Measurements from ENCODE around the gene SV2B.
"Not testable (repeated sequence)": the region's sequence is repeated elsewhere in the genome, so short reads cannot be mapped to it uniquely, and the experiment has no call there.

The SV2B gene

DNA sequence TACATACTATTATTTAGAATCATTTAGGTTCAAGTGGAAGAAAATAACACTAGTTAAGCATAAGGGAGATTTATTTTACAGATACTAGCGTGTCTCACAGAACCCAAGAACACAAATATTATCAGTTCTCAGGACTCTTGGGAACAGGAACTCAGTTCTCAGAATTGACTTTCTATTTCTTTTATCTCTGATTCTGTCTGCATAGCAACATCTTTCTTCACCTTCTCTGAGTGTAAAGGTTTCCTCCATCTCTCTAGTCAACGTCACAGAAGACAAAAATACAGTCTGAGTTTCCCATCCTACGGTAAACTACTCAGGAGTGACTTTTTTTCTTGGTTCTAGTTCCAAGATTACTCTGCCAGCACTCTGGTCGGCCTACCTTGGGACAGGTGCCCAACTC, 220.0 kb downstream of the SV2B start:
- no peak for DNase-seq

DNA sequence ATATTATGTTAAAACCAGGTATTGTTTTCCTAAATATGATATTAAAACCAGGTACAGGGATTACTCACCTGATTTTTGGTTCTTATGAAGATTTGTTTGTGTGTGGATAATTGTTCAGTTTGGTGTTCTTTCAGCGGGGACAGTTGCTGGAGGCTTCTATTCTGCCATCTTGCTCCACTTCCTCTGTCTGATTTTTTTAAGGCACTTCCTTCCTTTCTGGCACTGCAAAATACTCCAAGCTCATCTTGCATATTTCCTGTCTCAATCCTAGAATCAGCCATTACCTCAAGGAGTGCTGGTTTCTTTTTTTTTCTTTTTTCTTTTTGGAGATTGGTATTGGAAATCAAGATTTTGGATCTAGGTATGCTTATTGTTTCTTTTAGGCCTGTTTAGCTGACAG, 229.9 kb downstream of the SV2B start:
- no peak for DNase-seq

DNA sequence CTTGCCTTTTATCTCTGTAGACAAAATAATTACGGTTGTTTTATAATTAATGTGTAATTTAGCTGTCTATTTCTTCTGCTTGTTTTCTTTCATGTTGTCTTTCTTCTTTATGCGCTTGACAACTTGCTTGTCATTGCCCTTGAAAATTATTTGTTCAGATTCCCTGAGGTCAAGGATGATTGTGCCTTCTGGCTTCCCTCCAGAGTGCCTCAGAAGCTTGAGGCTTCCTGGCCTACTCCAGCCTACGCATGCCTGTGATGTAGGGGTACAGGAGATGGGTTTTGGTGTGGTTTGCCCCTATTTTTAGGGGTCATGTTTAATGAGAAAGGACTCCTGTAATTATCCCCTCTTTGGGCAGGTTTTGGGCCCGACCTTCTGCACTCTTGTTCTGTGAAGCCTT, 231.5 kb downstream of the SV2B start:
- DNase-seq, result no peak

DNA sequence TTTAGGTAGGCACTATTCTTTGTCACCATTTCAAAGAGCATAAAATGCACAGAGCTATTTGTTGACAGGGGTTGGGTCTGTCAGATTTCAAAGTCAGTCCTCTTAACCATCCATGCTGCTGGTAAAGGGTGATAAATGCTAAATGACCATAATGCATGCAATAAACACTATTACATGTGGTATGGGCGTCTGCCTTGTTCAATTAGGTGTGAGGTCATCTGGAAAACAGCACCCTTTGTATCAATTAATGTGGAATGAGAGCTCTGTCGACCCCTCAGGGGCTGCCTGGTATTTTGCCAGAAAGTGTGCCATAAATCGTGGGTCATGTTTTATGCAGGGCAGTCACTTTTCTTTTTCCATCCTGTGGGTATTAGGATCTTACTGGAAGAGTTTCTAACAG, 235.6 kb downstream of the SV2B start:
- DNase-seq, result no peak

DNA sequence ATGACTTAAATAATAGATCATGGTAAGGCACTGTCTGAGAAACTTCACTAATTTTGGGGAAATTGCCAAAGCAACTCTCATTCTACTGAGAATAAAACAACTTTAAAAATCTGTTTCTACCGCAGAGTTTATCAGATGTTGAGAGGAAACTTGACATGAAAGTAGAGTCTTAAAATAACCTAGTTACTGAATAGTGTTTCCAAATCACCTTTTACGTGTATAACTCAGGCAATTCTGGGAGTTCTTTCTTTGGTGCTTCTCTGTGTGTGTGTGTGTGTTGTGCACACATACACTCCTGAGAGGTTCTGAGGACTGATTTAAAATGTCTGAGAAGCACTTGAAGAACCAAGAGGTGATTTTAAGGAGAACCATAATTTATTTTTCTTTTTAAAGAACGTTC, 236.6 kb downstream of the SV2B start:
- DNase-seq, result no peak

DNA sequence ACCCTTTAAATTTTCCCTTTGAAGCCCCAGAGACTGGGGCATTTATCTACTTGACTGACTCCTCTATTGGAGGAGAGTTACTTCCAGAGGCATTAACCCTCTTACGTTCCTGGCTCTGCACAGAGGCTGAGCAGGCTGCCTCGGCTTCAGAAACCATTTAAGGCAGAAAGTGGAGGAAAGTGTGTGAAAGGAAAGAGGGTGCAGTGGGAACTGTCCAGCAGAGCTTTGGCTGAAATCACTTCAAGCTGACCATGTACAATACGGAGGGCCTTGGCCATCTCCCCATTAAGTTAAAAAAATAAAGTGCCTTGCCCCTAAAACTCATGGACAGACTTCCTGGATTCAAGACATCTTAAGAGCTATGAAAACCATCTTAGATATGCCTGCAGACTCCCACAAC, 238.7 kb downstream of the SV2B start:
- peak; percentile 20 for DNase-seq

DNA sequence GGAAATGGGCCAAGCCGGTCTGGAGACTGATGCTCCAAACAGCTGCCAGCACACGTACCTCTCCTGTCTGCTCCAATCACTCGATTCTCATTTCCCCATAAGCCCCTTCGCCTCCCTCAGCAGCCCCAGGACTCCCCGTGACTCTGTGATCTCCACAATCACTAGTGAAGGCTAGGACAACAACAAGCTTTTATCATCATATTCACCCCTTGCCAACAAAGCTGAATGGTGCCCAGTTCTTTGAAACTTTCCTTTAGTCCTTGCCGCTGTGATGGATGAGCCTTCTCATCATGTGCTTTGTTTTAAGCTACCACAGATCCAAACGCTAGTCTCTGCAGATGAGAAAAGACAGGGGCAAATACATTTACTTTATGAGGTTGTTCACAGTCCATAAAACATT, 242.0 kb downstream of the SV2B start:
- no peak for DNase-seq

DNA sequence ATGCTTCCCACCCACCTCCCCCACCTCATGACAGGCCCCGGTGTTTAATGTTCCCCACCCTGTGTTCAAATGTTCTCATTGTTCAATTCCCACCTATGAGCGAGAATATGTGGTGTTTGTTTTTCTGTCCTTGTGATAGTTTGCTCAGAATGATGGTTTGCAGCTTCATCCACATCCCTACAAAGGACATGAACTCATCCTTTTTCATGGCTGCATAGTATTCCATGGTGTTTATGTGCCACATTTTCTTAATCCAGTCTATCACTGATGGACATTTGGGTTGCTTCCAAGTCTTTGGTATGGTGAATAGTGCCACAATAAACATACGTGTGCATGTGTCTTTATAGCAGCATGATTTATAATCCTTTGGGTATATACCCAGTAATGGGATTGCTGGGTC, 244.9 kb downstream of the SV2B start:
- DNase-seq, result not testable (repeated sequence)

DNA sequence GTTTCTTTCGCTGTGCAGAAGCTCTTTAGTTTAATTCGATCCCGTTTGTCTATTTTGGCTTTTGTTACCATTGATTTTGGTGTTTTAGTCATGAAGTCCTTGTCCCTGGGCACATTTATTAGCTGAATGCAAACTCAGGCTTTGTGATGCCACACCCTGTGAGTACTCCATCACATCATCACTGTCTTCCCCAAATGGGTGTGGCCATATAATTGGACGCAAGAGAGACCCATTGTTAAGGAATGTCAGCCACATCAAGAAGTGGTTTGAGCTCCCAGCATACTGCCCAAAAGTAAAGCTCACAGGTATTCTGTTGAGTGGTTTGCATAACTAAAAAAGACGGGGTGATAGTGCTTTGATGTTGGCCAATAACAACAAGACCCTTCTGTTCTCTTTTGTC, 245.7 kb downstream of the SV2B start:
- DNase-seq, result no peak

DNA sequence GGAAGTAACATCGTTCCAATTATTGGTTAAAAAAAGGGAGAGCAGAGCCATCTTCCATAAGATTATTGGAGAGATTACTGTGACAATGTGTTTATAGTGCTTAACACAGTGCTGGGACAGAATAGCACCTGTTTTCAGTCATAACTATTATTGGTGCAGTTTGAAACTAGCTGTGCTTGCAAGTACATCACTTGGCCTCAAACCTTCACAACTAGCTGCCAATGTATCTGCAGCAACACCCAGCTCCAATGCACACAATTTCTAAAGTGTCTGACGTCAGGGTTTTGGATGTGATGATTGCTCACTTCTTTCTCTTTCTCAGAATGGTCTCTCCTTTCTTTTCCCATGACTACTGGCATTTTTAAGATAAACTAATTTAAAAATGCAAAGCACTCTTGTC, 246.2 kb downstream of the SV2B start:
- DNase-seq, result no peak

DNA sequence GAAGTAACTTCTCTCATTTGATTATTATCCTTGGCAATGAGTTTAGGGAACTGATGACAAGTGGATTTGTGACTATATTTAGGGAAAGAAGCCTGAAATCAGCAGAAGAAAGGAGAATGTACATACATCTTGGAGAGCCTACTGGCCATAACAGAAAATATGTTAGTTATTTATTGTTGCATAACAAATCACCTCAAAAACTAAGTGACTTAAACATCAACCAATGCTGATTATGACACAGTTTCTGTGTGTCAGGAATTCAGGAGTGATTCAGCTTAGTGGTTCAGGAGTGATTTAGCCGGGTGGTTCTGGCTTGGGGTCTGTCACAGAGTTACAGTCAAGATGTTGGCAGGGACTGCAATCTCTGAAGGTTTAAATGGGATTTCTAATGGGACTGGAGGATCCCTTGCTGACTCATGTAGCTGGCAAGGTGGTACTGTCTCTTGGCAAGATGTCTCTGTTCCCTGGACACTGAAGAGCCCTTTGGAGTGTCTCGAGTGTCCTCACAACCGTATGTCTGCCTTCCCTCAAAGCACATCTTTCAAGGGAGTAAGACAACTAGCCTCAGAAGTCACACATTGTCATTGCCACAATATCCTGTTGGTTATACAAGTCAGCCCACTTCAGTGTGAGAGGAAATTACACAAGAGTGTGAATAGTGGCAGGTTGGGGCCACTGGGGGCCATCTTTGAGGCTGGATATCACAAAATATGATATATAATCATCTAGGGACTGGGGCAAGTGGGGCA, 248.9 kb downstream of the SV2B start:
- peak; percentile 73 for DNase-seq
